HUES64 (cell line): ENCODE data around the gene SLC25A47.

Experiments
- H3K27ac ChIP-seq: 2 replicates; pipeline ENCODE4 v1.7.0; 2013; ENCODE audit warnings: low read depth, low read length, inconsistent platforms
- H3K27me3 ChIP-seq: 2 replicates; pipeline ENCODE4 v1.6.1; 2013; ENCODE audit warnings: mild to moderate bottlenecking, low read length; ENCODE audit not compliant: insufficient read depth
- H3K36me3 ChIP-seq: 2 replicates; pipeline ENCODE4 v1.6.1; 2013; ENCODE audit warnings: mild to moderate bottlenecking, low read length; ENCODE audit not compliant: insufficient read depth
- H3K4me1 ChIP-seq: 2 replicates; pipeline ENCODE4 v1.6.1; 2013; ENCODE audit warnings: mild to moderate bottlenecking, low read length, moderate library complexity; ENCODE audit not compliant: insufficient read depth
- H3K4me3 ChIP-seq: 2 replicates; pipeline ENCODE4 v1.5.1; 2013; ENCODE audit warnings: mild to moderate bottlenecking, low read length, moderate library complexity
- H3K9ac ChIP-seq: 2 replicates; pipeline ENCODE4 v1.6.1; 2013; ENCODE audit warnings: mild to moderate bottlenecking, low read depth, low read length
- H3K9me3 ChIP-seq: 2 replicates; pipeline ENCODE4 v1.6.1; 2013; ENCODE audit warnings: low read depth, low read length; ENCODE audit not compliant: insufficient read depth
- WGBS: fragments of 150-250, 120-280 bp; methylation state at CpG from one replicate; pipeline ENCODE4 v1.1.7; 2013; ENCODE audit warnings: missing lambda C conversion rate; 5-methylcytosine and 5-hydroxymethylcytosine counted together

SLC25A47 gene

DNA sequence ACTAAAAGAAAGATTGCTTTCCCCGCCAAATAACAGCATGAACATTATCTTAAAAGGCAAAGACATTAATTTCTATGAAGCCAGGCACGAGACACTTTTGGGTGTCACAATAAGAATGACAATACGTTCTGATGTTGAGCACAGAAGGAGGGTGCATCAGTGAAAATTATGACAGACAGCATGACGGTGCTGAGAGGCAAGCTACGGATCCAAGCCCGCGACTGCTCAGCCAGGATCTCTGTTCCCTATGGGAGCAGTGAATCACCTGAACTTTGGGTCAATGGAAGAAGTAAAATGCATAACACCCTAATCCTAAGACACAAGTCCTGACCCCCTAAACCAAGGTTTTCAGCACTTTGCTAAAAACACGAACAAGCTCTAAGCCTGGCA, 51.7 kb downstream of the SLC25A47 start:
- Histone ChIP-seq H3K36me3 (peaks cover 13% of the 10 kb centered on the region), H3K4me3 (peak overlapping the region; percentile 70), H3K9me3 (no peaks in the 10 kb centered on the region), H3K9ac (peak overlapping the region; percentile 95), H3K27me3 (no peaks in the 10 kb centered on the region), H3K4me1 (peaks cover 37% of the 10 kb centered on the region), H3K27ac (peak overlapping the region; percentile 91)
- whole genome bisulfite sequencing = 67% methylated on average over 8 of the region's 8 CpGs

DNA sequence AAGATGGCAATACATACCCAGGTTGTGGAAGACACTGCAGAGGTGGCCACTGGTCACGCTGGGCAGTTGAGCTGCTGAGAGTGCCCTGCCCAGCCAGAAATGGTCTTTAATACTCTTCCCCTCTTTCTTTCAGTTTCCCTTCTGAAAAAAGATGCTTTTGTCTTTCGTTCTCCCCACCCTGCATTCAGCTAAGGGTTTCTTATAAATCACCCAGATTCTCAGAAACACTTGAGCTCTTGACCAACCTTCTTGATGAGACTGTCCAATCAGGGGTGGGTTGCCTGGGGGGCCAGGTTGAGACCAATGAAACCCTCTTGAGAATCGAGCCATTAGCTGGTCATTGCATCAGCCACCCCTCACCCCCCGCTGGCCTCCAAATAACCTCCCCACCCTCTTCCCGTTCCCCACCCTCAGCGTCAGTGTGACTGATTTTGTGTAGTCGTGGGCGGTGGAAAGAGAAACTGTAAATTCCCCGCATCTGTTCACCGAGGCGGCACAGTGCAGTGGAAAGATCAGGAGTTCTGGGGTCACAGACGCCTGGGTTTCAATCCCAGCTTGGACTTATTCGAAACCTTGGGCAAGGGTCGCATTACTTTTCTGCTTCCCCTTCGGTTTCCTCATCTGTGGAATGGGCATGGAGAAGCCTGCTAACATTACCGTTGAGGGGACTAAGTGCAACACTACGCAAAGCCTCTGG, 52.3 kb downstream of the SLC25A47 start:
- peaks cover 8% of the 10 kb centered on the region for H3K36me3 ChIP-seq
- H3K4me1 ChIP-seq = peaks cover 37% of the 10 kb centered on the region
- peak overlapping the region; percentile 70 for H3K4me3 ChIP-seq
- no peaks in the 10 kb centered on the region for H3K27me3 ChIP-seq
- peak overlapping the region; percentile 95 for H3K9ac ChIP-seq
- H3K9me3 ChIP-seq = no peaks in the 10 kb centered on the region
- H3K27ac ChIP-seq = peak overlapping the region; percentile 91
- 3% methylated on average over 15 of the region's 17 CpGs for WGBS

DNA sequence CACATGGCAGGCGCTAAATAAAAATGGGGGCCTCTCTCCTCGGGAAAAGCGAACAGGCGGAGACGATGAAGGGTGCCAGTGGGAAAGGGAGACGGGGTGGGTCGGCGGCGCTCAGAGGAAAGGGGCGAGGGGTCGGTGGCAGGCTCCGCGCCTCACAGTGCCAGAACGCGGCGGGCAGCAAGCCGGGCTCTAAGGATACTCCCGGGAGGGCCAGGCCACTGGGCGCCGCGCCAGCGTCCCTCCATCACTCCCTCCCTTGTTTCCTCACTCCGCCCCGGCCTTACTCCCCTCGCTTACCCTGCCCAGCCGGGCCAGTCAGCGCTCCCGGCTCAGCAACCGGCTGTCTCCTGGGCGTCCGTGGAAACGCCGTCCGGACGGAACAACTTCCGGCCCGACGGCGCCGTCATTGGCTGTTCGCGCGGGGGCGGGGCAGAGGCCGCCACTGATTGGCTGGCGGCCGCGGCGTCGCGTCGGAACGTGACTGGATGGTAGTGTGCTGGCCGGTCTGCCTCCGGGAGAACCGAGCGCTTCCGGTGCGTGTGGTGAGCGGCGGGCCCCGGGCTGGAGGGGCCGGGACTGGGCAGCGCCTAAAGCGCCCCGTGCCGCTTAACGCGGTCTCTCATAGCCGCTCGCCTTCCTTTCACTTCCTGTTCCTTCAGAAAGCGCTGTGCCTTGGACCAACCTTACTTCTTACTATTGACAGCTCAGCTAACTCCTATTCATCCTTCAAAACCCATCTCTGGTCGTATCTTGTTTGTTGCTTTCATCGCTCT, 53.0 kb downstream of the SLC25A47 start, which contains the start of gene WDR25:
Gene WDR25, plus strand, starts transcription at position 523 of the 773 bp plus-strand sequence.
- peak within 1 kb of the TSS; percentile 95 for H3K9ac ChIP-seq
- H3K27ac ChIP-seq = peak within 1 kb of the TSS; percentile 91
- peak within 1 kb of the TSS; percentile 70 for H3K4me3 ChIP-seq
- no peaks in the 10 kb centered on the region for H3K9me3 ChIP-seq
- no peaks in the 10 kb centered on the region for H3K27me3 ChIP-seq
- peaks cover 8% of the 10 kb centered on the region for H3K36me3 ChIP-seq
- WGBS = under 1% methylated on average over 73 of the region's 74 CpGs
- H3K4me1 ChIP-seq = peaks cover 37% of the 10 kb centered on the region

DNA sequence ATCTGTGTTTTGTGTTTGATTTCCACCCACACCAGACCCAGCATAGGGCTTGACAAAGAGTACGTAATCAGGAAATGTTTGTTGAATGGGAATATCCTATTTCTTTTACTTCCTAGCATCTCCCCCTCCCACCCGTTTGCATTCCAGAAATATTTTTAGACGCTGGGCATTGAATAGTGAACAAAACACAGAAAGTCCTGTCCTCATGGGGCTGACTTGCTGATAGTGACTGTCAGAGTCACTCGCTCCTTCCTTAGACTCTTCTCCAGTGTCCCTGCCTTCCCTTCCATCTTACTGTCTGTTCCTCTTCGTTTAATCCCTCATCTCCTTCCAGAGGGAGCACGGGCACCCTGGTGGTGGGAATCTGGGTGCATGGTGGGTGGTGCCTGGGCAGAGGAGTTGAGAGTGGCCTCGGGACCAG, 53.6 kb downstream of the SLC25A47 start:
- Histone ChIP-seq H3K27ac (peak overlapping the region; percentile 71), H3K4me1 (peaks cover 34% of the 10 kb centered on the region), H3K9me3 (no peaks in the 10 kb centered on the region), H3K9ac (peak overlapping the region; percentile 58; the same call in 1 of the 2 replicates), H3K36me3 (peaks cover 8% of the 10 kb centered on the region), H3K27me3 (no peaks in the 10 kb centered on the region), H3K4me3 (peak overlapping the region; percentile 70)
- WGBS = 5% methylated on average over 5 of the region's 7 CpGs
